ENCODE data around the gene OSBP2. TPM values are rescaled to one million over a fixed set of nuclear protein-coding genes. Genes with fewer than 3 reads are reported as not detected.

The OSBP2 gene
- total RNA-seq, 4 donors from 2014 or later, result 1.9 to 3.9 (median 3.0) TPM

- DNase-seq, result no peak
- 15 to 19% methylated on average over 7 to 9 of the region's 12 CpGs for WGBS, 2 donors
- TF ChIP-seq CTCF (IDR thresholded peaks at IDR 0.05), result peak; percentile 33 to 85 (median 67)
- no peak for TF ChIP-seq POLR2A (IDR thresholded peaks at IDR 0.05)
- Histone ChIP-seq H3K4me1 (peaks cover 0 to 8% (median 0%) of the 10 kb centered on the region in 3 donors), H3K4me3 (no peak overlapping the region), H3K9me3 (no peaks in the 10 kb centered on the region), H3K27ac (no peak overlapping the region), H3K27me3 (no peaks in the 10 kb centered on the region), H3K36me3 (no peaks in the 10 kb centered on the region)
- intact Hi-C loops (cut with DNase I), result loop anchor here (5.0 to 10.0 kb wide), 2 partner anchors 163 to 321 kb away; partner anchors contain the start of gene SMTN
These were observed 69.4 kb downstream of the OSBP2 start for GRCh38 chr22:30763815-30764673.

GRCh38 chr22:30767661-30768060 lies 73.0 kb downstream of the OSBP2 start:
- TF ChIP-seq CTCF (IDR thresholded peaks at IDR 0.05), result no peak
- no peak for DNase-seq
- Histone ChIP-seq H3K4me3 (no peak overlapping the region), H3K4me1 (peaks cover 0 to 8% (median 0%) of the 10 kb centered on the region in 3 donors), H3K27ac (no peak overlapping the region), H3K36me3 (no peaks in the 10 kb centered on the region), H3K9me3 (no peaks in the 10 kb centered on the region), H3K27me3 (no peaks in the 10 kb centered on the region)
- 76 to 83% methylated on average over 5 to 6 of the region's 6 CpGs for WGBS, 2 donors
- intact Hi-C loops (cut with DNase I), result loop anchor here (5.0 to 10.0 kb wide), 2 partner anchors 140 to 317 kb away; partner anchors contain the start of gene SMTN

GRCh38 chr22:30770716-30771115 lies 76.0 kb downstream of the OSBP2 start:
- intact Hi-C loops (cut with DNase I), result no loop called here
- no peaks in the 10 kb centered on the region for H3K36me3 ChIP-seq
- WGBS, 2 donors, result 89 to 100% methylated on average over 2 to 9 of the region's 9 CpGs

GRCh38 chr22:30773919-30774318 lies 79.2 kb downstream of the OSBP2 start:
- WGBS, 2 donors, result 87 to 100% methylated on average over 1 to 3 of the region's 5 CpGs
- no peaks in the 10 kb centered on the region for H3K4me1 ChIP-seq
- DNase-seq, result no peak
- H3K27ac ChIP-seq, result no peak overlapping the region
- H3K4me3 ChIP-seq, result no peak overlapping the region
- no peaks in the 10 kb centered on the region for H3K9me3 ChIP-seq
- no peak for TF ChIP-seq CTCF (IDR thresholded peaks at IDR 0.05)
- no peak for TF ChIP-seq POLR2A (IDR thresholded peaks at IDR 0.05)
- intact Hi-C loops (cut with DNase I), result no loop called here
- H3K36me3 ChIP-seq, result no peaks in the 10 kb centered on the region
- no peaks in the 10 kb centered on the region for H3K27me3 ChIP-seq

More at GRCh38 chr22:30770716-30771115, 76.0 kb downstream of the OSBP2 start:
- no peak overlapping the region for H3K27ac ChIP-seq
- no peak for TF ChIP-seq POLR2A (IDR thresholded peaks at IDR 0.05)
- no peak for TF ChIP-seq CTCF (IDR thresholded peaks at IDR 0.05)
- no peaks in the 10 kb centered on the region for H3K9me3 ChIP-seq
- no peaks in the 10 kb centered on the region for H3K4me1 ChIP-seq
- no peak overlapping the region for H3K4me3 ChIP-seq
- no peak for DNase-seq
- H3K27me3 ChIP-seq, result no peaks in the 10 kb centered on the region

GRCh38 chr22:30774566-30774965 lies 79.9 kb downstream of the OSBP2 start:
- DNase-seq, result no peak
- Histone ChIP-seq H3K36me3 (no peaks in the 10 kb centered on the region), H3K27me3 (no peaks in the 10 kb centered on the region), H3K9me3 (no peaks in the 10 kb centered on the region), H3K4me1 (no peaks in the 10 kb centered on the region), H3K27ac (no peak overlapping the region), H3K4me3 (no peak overlapping the region)
- intact Hi-C loops (cut with DNase I), result no loop called here
- TF ChIP-seq CTCF (IDR thresholded peaks at IDR 0.05), result no peak
- no peak for TF ChIP-seq POLR2A (IDR thresholded peaks at IDR 0.05)
- whole genome bisulfite sequencing, 2 donors, result 94% methylated on average over 4 of the region's 4 CpGs
